Subcutaneous abdominal adipose tissue (tissue), 5 donors: ENCODE data around the gene NUS1.
"Not testable (repeated sequence)": the region's sequence is repeated elsewhere in the genome, so short reads cannot be mapped to it uniquely, and the experiment has no call there.

Experiments
- H3K27ac ChIP-seq: one replicate; pipeline ENCODE4 v1.7.0; 2013; ENCODE audit warnings: low read depth, mild to moderate bottlenecking, inconsistent platforms, low read length, moderate library complexity
- H3K27me3 ChIP-seq, 5 donors: one replicate each; pipeline ENCODE4 v1.7.0; 2013; ENCODE audit warnings: low read length in 5 of 5, inconsistent platforms in 1 of 5; ENCODE audit not compliant: control insufficient read depth in 5 of 5, insufficient read depth in 4 of 5
- H3K36me3 ChIP-seq, 5 donors: one replicate each; pipeline ENCODE4 v1.7.0; 2013; ENCODE audit warnings: low read length in 5 of 5; ENCODE audit not compliant: control insufficient read depth in 5 of 5, insufficient read depth in 5 of 5
- H3K4me1 ChIP-seq, 5 donors: one replicate each; pipeline ENCODE4 v1.7.0; 2013; ENCODE audit warnings: low read length in 5 of 5, mild to moderate bottlenecking in 3 of 5, moderate library complexity in 1 of 5; ENCODE audit not compliant: control insufficient read depth in 5 of 5, insufficient read depth in 5 of 5
- H3K4me3 ChIP-seq, 5 donors: one replicate each; pipeline ENCODE4 v1.7.0; 2013; ENCODE audit warnings: low read length in 5 of 5, low read depth in 1 of 5
- H3K9ac ChIP-seq, 5 donors: one replicate each; pipeline ENCODE4 v1.7.0; 2013; ENCODE audit warnings: low read length in 5 of 5, mild to moderate bottlenecking in 4 of 5, moderate library complexity in 3 of 5
- H3K9me3 ChIP-seq, 5 donors: one replicate each; pipeline ENCODE4 v1.7.0; 2013; ENCODE audit warnings: low read length in 5 of 5; ENCODE audit not compliant: control insufficient read depth in 5 of 5
- donor health status: healthy.
- donor health status: healthy.
- donor health status: healthy.
- donor health status: healthy.
- donor health status: healthy.

NUS1 gene

DNA sequence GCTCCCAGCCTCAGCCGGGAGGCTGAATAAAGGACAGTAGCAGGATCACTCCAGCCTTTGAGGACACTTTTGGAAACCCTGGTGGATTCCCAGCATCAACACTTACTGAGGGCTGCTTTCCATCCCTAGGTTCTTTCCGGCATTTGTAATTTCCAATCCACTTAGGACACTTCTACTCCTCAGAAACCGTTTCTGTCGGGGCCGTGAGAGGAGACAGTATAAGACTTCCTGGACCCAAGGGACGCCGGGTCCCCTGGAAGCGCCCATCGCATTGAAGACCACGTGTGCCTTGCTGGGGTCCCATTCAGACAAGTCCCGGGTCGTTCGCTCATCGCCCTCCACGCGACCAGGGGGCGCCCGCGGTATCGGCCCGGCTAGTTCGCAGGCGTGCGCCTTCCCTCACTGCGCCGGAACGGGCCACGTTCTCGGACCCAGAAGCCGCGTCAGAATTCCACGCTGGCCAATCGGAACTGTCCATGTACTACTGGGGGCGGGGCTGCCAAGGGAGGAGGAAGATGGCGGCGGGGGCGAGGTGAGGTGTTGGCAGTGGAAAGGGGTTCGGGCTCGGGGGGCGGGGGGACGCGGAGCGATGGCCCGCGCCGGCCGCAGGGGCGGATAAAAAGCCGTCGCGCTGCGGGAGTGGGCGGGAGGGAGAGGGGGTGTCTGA, at the start of gene NUS1:
Gene NUS1 (plus strand): TSS at position 479 of the 667 bp plus-strand sequence. CDS start 202 bp downstream, outside the sequence.
- Histone ChIP-seq H3K27ac (peak within 1 kb of the TSS; percentile 22), H3K9ac (peak within 1 kb of the TSS in 4 of 5 donors; percentile 63 to 82 (median 79)), H3K4me1 (peaks cover 0 to 43% (median 36%) of the 10 kb centered on the region in 5 donors), H3K4me3 (peak within 1 kb of the TSS; percentile 75 to 86 (median 77)), H3K36me3 (no peaks in the 10 kb centered on the region), H3K27me3 (no peaks in the 10 kb centered on the region), H3K9me3 (no peaks in the 10 kb centered on the region)

DNA sequence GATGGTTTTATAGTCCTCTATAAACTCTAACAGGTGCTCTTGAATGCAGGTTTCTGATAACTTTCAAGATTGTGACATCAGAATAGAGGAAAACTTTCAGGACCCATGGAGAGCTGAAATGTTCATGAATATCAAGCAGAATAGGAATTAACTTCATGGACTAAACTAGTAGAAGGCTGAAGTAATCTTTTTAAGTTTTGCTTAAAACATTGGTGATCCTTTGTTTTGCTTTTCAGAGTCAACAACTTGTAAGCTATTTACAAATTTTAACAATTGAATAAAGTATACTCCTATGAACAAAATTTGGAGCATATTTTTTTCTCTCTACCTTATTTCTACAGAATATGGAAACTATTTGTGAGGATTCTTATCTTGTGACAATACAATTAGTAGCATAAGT, 47.7 kb upstream of the NUS1 start:
- no peaks in the 10 kb centered on the region for H3K27me3 ChIP-seq
- no peak overlapping the region for H3K4me3 ChIP-seq
- H3K9me3 ChIP-seq, result peaks cover 0 to 23% (median 5%) of the 10 kb centered on the region in 5 donors
- no peak overlapping the region for H3K27ac ChIP-seq
- H3K9ac ChIP-seq, result no peak overlapping the region
- H3K36me3 ChIP-seq, result no peaks in the 10 kb centered on the region
- H3K4me1 ChIP-seq, result no peaks in the 10 kb centered on the region

DNA sequence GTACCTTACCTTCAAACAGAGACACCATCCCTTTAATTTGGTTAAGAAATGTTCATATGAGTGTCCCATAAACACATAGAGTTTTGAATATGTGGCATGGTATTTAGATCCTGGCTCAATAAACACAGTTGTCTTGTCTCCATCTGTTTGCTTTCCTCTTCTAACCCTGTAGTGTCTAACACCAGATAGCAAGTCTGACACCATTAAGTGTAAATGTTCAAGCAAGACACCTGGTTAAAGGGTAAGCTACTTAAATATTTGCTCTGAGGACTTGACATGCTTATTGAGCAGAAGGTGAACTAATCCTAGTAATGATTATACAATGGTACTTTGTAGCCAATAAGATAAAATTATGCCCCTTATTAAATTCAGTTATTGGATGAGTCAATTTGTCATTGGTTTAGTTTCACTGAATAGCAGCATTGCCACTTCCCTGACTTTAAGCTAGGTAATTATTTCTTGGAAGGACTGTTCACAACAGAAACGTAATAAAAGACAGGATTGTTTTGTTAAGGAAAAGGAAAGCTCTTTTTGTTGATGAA, 46.1 kb upstream of the NUS1 start:
- Histone ChIP-seq H3K4me3 (no peak overlapping the region), H3K27ac (no peak overlapping the region), H3K9ac (no peak overlapping the region), H3K27me3 (no peaks in the 10 kb centered on the region), H3K9me3 (peaks cover 0 to 9% (median 5%) of the 10 kb centered on the region in 5 donors), H3K36me3 (no peaks in the 10 kb centered on the region), H3K4me1 (no peaks in the 10 kb centered on the region)

DNA sequence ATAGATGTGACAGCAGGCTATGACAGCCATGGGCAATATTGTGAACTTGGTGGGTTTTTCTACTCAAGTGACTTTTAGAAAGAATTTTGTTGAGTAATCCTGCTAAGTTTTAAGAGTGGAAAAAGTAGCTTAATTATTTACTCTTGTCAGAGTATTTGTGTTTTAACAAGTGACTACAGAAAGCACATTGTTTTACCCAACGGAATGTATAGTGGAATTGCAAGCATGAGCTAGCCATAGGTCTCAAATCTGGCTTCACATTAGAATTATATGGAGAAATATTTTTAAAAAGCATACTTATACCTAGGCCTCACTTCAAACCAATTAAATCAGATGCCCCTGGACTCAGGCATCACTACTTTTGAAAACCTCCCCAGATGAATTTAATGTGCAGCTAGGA, 37.5 kb upstream of the NUS1 start:
- Histone ChIP-seq H3K36me3 (no peaks in the 10 kb centered on the region), H3K4me3 (no peak overlapping the region), H3K9ac (no peak overlapping the region), H3K9me3 (peaks cover 0 to 7% (median 4%) of the 10 kb centered on the region in 5 donors), H3K4me1 (no peaks in the 10 kb centered on the region), H3K27ac (no peak overlapping the region), H3K27me3 (no peaks in the 10 kb centered on the region)

DNA sequence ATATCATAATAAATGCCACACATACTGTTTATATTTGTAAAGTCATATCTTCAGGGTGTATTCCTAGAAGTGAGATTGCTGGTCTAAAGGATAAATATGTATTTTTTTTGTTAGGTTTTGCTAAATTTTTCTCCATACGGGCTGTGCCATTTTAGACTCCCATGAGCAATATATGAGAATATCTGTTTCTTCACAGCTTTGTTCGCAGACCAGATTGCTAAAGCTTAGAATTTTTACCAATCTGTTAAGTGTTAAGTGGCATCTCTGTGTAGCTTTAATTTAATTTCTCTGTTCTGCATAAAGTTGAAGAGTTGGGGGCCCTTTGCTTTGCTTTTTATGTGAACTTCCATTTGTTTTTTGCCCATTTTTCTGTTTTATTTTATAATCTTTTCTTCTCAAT, 32.3 kb upstream of the NUS1 start:
- no peak overlapping the region for H3K9ac ChIP-seq
- H3K4me1 ChIP-seq, result no peaks in the 10 kb centered on the region
- no peaks in the 10 kb centered on the region for H3K27me3 ChIP-seq
- H3K27ac ChIP-seq, result no peak overlapping the region
- H3K9me3 ChIP-seq, result peaks cover 0 to 7% (median 4%) of the 10 kb centered on the region in 5 donors
- H3K36me3 ChIP-seq, result no peaks in the 10 kb centered on the region
- no peak overlapping the region for H3K4me3 ChIP-seq

DNA sequence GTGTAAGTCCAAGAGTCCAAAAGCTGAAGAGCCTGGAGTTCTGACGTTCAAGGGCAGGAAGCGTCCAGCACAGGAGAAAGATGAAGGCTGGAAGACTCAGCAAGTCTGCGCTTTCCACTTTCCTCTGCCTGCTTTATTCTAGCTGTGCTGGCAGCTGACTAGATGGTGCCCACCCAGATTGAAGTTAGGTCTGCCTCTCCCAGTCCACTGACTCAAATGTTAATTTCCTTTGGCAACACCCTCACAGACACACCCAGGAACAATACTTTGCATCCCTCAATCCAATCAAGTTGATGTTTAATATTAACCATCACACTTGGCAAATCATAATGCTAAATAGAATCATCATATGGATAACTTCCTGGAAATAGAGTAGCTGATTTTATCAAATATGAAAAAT, 23.3 kb upstream of the NUS1 start:
- H3K27ac ChIP-seq, H3K36me3 ChIP-seq, H3K9me3 ChIP-seq, H3K4me1 ChIP-seq, H3K9ac ChIP-seq, H3K4me3 ChIP-seq, H3K27me3 ChIP-seq: not testable (repeated sequence)

DNA sequence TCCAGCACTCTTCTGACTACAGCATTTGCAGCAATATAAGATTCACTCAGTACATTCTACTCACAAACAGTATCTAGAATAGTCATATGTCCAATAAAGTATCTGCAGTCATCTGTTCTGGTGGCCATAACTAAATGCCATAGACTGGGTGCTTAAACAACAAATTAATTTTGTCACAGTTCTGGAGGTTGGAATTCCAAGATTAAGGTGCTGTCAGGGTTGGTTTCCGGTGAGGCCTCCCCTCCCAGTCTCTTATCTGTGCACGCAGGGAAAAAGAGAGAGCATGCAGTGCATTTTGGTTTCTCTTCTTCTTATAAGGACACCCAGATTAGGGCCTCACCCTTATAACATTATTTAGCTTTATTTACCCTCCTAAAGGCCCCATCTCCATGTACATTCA, 21.3 kb upstream of the NUS1 start:
- H3K4me3 ChIP-seq, result no peak overlapping the region
- H3K27me3 ChIP-seq, result no peaks in the 10 kb centered on the region
- H3K4me1 ChIP-seq, result no peaks in the 10 kb centered on the region
- no peaks in the 10 kb centered on the region for H3K36me3 ChIP-seq
- H3K9me3 ChIP-seq, result no peaks in the 10 kb centered on the region
- H3K27ac ChIP-seq, result no peak overlapping the region
- H3K9ac ChIP-seq, result no peak overlapping the region

DNA sequence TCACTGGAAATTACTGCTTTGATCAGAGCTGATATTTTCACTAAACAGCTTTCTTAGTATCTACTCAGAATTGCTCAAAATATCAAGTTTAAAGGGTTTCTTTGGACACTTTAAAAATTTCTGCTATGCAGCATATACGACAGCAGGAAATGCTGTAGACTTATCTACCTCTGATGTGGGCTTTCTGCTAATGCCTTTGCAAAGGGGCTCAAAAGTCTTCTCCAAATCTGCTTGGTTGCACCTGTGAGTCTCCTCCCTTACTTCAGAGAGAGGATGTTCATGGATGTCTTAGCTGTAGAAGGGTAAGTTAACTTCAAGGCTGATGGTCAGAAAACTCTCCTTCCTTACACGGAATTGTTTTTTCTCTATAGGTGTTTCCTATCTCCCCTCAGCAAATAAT, 19.9 kb upstream of the NUS1 start:
- Histone ChIP-seq H3K27ac (no peak overlapping the region), H3K36me3 (no peaks in the 10 kb centered on the region), H3K9ac (no peak overlapping the region), H3K4me3 (no peak overlapping the region), H3K27me3 (no peaks in the 10 kb centered on the region), H3K9me3 (no peaks in the 10 kb centered on the region), H3K4me1 (no peaks in the 10 kb centered on the region)

DNA sequence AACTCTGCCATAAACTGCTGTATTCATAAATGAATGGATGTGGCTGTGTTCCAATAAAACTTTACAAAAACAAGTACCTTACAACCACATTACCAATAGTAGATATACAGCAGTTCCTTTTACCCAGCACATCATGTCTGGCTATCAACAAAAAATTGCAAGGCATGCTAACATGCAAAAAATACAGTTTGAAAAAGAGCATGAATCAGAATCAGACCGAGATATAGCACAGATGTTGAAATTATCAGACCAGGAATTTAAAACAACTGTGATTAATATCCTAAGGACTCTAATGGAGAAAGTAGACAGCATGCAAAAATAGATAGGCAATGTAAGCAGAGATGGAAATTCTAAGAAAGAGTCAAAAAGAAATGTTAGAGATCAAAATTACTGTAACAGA, 8.4 kb upstream of the NUS1 start:
- Histone ChIP-seq H3K4me1 (no peaks in the 10 kb centered on the region), H3K9ac (no peak overlapping the region), H3K4me3 (no peak overlapping the region), H3K27me3 (no peaks in the 10 kb centered on the region), H3K9me3 (no peaks in the 10 kb centered on the region), H3K27ac (no peak overlapping the region), H3K36me3 (no peaks in the 10 kb centered on the region)

DNA sequence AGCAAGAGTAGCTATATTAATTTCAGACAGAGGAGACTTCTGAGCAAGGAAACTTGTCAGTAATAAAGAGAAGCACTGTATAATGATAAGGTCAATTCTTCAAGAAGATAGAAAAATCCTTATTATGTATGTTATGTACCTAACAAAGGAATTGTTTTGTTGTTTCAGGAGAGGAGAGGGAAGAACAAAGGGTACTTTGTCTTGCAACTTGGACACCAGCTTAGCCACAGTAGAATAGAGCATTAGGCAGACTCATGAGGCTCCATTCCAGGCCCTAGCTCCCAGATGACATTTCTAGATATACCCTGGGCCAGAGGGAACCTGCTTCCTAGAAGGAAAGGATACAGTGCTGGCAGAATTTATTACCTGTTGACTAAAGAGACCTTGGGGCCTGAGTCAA, 6.5 kb upstream of the NUS1 start:
- H3K4me1 ChIP-seq, result no peaks in the 10 kb centered on the region

More for the DNA sequence above, 6.5 kb upstream of the NUS1 start:
- Histone ChIP-seq H3K9me3 (no peaks in the 10 kb centered on the region), H3K4me3 (no peak overlapping the region), H3K27ac (no peak overlapping the region), H3K36me3 (no peaks in the 10 kb centered on the region), H3K27me3 (no peaks in the 10 kb centered on the region), H3K9ac (no peak overlapping the region)
